GM19468 (cell line): Measurements from ENCODE around the gene OR51B4.
"Not testable (repeated sequence)": the region's sequence is repeated elsewhere in the genome, so short reads cannot be mapped to it uniquely, and the experiment has no call there.

Source experiments
- ATAC-seq: cut with Tn5 transposase; IDR thresholded peaks from one replicate; pipeline ENCODE4 v1.9.1; 2021; ENCODE audit warnings: mild to moderate bottlenecking, moderate library complexity, moderate number of reproducible peaks; ENCODE audit not compliant: unreplicated experiment; ENCODE audit errors: extremely low read depth

The OR51B4 gene

DNA sequence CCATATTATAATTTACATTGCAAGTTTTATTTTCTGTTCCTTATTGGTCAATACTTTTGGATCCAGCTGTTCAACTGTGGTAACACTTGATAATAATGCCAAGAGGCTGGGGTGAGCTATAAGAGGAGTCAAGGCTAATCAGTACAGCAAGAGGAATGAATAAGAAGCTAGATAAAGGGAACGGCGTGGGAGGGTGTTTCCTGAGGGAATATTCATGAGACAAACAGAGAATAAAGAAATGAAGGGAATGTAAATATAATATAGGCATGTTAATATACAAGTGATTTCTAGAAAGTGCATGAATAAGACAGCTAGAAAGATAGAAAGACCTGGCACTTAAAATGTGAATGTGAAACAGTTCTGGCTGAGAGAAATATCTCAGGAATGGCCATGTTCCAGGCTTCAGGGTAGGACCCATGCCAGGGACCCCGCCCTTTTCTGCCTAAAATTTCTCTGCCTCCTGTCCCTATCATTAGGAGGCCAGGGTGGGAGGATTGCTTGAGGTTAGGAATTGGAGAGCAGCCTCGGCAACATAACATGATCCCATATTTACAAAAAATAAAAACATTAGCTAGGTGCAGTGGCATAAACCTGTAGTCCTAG is 3.9 kb downstream of the OR51B4 start:
- ATAC-seq, result no peak

GRCh38 chr11:5294342-5294995 is 7.3 kb downstream of the OR51B4 start:
- not testable (repeated sequence) for ATAC-seq

- no peak for ATAC-seq
Observed at GRCh38 chr11:5293028-5293427, 8.7 kb downstream of the OR51B4 start.

DNA sequence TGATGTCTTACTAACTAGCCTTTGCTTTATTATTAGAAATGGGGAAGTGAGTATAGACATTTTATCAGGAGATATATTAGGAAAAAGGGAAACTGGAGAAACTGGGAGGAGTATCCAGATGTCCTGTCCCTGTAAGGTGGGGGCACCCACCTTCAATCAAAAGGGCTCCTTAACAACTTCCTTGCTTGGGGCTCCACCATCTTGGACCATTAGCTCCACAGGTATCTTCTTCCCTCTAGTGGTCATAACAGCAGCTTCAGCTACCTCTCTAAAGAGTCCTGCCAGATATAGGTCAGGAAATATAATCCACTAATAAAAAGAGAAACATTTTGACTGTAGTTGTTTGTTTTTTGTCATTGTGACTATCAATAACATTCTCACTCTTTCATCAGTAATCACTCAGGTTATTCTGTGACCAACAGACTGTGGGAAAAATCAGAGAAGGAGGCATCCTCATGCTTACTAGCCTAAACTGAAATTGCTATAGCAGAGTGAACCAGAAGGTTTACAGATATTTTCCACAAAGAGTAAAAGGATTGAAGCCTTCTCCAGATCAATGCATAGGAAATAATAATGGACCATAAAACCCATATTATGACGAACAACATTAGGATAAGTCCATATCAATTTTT is 10.4 kb downstream of the OR51B4 start:
- peak; percentile 90 for ATAC-seq

- ATAC-seq, result no peak
Observed at GRCh38 chr11:5290106-5290505, 11.6 kb downstream of the OR51B4 start.

DNA sequence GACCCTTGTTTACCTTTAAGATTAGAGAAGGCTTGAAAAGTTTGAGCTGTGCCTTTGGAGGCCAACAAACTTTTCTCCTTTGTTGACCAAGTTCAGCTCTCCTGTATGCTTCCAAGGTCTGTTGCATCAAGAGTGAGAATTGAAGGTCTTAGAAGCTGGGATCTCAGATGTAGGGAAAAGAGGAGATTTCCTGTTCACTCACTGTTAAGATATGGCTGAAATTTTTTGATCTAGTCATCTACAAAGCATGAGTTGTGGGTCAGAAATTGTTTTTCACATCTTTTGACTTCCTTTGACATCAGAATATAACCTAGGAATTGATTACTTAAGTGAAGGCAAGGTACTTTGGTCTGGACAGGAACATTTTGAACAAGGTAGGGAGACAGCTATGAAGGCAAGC is 12.1 kb downstream of the OR51B4 start:
- ATAC-seq, result no peak

GRCh38 chr11:5288906-5289550 is 12.7 kb downstream of the OR51B4 start:
- ATAC-seq, result no peak

- ATAC-seq, result no peak
Observed at GRCh38 chr11:5288108-5288905, 13.4 kb downstream of the OR51B4 start.

- no peak for ATAC-seq
Observed at GRCh38 chr11:5286901-5287300, 14.8 kb downstream of the OR51B4 start.

- no peak for ATAC-seq
Observed at GRCh38 chr11:5286351-5286750, 15.4 kb downstream of the OR51B4 start.

DNA sequence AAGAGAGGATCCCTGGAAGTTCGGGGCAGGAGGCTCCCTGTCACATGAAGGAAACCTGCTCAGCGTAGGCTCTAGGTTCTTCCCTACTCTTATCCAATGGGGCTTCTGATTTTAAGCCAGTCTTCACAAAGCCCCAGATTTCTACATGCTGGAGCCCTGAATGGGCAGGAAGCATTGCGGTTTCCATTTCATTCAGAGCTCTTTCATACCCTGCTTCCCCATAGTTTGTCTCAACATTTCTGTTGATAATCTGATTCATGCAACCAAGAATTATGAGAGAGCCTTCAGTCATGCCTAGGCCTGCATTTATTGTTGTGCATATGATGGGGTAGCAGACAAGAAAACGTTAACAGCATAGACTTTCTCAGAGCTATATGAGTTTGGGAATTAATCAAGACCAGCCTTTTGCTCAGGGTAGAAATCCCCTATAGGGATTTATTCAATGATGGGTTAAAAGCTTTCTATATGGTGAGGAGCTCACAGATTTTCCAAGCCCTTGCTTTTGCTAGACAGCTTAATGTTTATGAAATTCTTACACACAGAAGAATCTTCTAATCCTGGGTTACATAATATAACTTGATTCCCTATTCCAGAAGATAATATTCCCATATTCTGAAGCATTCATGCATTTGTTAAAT is 15.9 kb downstream of the OR51B4 start:
- ATAC-seq, result no peak

- no peak for ATAC-seq
Observed at GRCh38 chr11:5284637-5285036, 17.1 kb downstream of the OR51B4 start.

GRCh38 chr11:5283882-5284281 is 17.9 kb downstream of the OR51B4 start:
- no peak for ATAC-seq

DNA sequence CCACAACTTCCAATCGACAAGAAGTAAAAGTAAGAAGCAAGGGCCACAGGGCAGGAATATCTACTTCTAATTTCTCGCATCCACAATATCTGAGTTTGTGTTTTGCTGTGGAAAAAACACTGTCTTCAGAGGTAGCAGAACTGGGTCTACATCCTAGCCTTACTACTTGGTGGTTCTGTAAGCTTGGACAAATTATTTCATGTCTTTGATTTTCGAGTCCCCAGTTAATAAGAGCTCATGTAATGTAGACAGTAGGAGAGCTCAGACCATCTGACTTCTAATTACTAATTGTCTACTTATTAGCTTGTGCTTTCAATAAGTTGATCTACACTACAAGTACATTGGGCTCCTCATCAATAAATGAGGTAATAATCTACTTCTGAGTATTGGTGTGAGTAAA is 18.7 kb downstream of the OR51B4 start:
- no peak for ATAC-seq

DNA sequence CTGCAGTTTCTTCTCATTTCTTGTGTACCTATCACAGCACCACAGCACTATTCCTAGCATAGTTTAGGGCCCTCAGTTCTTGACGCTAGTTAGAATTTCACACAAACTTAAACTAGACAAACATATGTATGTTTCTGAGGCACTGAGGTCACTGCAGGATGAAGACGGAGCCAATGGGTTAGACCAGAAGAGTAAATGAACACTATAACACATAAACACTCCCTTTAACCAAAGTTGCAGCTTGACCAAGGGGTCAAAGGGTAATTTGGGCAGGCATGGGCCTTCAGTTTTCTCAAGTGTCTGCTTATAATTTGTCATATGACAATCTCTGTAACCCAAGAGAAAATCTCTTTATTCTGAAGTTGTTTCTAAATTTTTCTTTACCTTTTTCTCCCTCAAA is 19.1 kb downstream of the OR51B4 start:
- no peak for ATAC-seq

GRCh38 chr11:5281596-5281995 is 20.1 kb downstream of the OR51B4 start:
- ATAC-seq, result no peak

GRCh38 chr11:5280582-5281102 is 21.1 kb downstream of the OR51B4 start:
- peak; percentile 96 for ATAC-seq

GRCh38 chr11:5279471-5280090 is 22.2 kb downstream of the OR51B4 start:
- ATAC-seq, result no peak

DNA sequence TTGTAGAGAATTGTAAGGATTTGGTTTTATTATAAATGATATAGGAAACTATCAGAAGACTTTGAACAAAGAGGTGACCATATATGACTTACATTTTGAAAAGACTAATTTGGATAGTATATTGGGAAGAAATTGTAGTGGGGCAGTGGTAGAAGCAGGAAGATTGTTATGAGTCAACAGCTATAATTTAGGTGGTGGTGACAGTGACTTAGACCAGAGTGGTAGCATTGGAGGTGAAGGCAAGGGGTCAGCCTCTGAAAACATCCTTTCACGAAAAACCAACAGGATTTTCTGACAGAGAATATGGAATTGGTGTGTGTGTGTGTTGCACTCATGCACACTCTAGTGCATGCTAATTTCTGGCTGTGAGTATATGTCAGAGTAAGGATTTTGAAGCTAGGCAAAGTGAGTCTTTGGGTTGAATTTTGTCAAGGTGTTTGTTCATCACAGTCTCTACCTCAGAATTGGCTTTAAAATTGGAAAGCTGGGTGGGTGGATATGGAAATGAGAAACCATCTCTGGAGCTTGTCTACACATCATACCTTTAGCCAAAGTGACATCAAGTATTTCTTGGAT is 23.9 kb downstream of the OR51B4 start:
- no peak for ATAC-seq
